Glomerular endothelial cell (primary cell): ENCODE data around the gene LYPD3. TPM values are rescaled to one million over a fixed set of nuclear protein-coding genes. Genes with fewer than 3 reads are reported as not detected.
"Not testable (repeated sequence)": the region's sequence is repeated elsewhere in the genome, so short reads cannot be mapped to it uniquely, and the experiment has no call there.

Experiments
- DNase-seq: peaks from one replicate; pipeline ENCODE4 v3.0.0-alpha.2; 2011; ENCODE audit warnings: low read depth, low spot score; ENCODE audit errors: extremely low read depth
- total RNA-seq: library from RNA; depleted of rRNA; stranded (reverse); fragments of >200 nt; gene quantifications from 2 replicates; pipeline ENCODE4 v1.2.3, GENCODE V29; 2015

The LYPD3 gene
- total RNA-seq, 1 donor from 2014 or later = not detected

GRCh38 chr19:43437284-43437683 lies 28.1 kb downstream of the LYPD3 start:
- not testable (repeated sequence) for DNase-seq

DNA sequence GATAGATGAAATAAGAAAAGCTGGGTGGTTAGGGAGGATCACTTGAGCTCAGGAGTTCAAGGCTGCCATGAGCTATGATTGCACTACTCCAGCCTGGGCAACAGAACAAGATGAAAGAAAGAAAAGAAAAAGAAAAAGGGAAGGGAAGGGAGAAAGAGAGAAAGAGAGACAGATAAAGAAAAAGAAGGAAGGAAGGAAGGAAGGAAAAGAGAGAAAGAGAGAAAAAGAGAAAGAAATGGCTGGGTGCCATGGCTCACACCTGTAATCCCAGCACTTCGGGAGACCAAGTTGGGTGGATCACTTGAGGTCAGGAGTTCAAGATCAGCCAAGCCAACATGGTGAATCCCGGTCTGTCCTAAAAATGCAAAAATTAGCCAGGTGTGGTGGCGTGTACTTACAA lies 29.6 kb downstream of the LYPD3 start:
- no peak for DNase-seq

- no peak for DNase-seq
Observed at GRCh38 chr19:43433689-43434088, 31.7 kb downstream of the LYPD3 start.

- no peak for DNase-seq
Observed at GRCh38 chr19:43433358-43433673, 32.1 kb downstream of the LYPD3 start.

- DNase-seq = no peak
Observed at GRCh38 chr19:43430976-43431375, 34.4 kb downstream of the LYPD3 start.

GRCh38 chr19:43430142-43430710 lies 35.2 kb downstream of the LYPD3 start:
- DNase-seq = no peak

- no peak for DNase-seq
Observed at GRCh38 chr19:43429395-43429794, 36.0 kb downstream of the LYPD3 start.

DNA sequence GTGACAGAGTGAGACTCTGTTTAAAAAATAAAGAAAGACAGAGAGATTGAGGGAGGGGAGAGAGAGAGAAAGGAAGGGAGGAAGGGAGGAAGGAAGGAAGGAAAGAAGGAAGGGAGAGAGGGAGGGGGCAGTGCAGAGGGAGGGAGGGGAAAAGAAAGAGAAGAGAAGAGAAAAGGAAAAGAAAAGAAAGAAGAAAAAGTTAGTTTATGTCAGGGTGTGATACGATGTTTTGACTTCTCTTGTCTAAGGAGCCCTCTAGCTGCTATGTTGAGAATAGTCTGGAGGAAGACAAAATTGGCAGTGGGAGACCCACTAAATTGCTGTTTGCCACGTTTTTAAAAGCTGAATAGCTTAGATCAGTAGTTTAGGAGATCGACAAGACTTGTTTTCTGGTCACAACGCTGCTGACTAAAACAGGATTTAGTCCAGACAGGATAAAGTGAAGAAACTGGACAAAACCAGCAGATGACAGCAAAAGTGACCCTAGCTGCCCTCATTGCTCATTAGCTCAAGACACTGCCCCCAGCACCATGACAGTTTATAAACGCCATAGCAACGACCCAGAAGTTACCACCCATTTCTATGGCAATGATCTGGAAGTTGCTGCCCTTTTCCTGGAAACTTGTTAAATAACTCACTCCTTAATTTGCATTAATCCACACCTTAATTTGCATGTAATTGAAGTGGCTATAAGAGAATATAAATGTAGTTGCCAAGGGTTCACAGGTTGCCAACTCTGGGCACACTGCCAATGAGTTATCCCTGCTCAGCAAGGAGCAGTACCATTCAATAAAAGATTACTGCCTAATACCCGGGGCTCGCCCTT lies 39.6 kb downstream of the LYPD3 start:
- no peak for DNase-seq

GRCh38 chr19:43423779-43424178 lies 41.6 kb downstream of the LYPD3 start:
- no peak for DNase-seq

DNA sequence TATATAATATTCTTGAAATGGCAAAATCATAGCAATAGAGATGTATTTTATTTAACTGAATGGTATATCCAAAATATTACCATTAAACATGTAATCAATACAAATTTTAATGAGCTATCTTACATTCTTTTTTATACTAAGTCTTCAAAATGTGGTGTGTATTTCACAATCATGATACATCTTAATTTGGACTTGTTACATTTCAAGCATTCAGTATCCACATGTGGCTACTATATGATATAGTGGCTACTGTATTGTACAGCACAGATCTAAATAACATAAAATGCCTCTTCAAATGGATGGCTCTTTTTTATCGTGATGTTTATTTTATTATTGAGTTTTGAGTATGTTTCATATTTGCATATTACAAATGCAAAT lies 42.7 kb downstream of the LYPD3 start:
- DNase-seq = no peak

DNA sequence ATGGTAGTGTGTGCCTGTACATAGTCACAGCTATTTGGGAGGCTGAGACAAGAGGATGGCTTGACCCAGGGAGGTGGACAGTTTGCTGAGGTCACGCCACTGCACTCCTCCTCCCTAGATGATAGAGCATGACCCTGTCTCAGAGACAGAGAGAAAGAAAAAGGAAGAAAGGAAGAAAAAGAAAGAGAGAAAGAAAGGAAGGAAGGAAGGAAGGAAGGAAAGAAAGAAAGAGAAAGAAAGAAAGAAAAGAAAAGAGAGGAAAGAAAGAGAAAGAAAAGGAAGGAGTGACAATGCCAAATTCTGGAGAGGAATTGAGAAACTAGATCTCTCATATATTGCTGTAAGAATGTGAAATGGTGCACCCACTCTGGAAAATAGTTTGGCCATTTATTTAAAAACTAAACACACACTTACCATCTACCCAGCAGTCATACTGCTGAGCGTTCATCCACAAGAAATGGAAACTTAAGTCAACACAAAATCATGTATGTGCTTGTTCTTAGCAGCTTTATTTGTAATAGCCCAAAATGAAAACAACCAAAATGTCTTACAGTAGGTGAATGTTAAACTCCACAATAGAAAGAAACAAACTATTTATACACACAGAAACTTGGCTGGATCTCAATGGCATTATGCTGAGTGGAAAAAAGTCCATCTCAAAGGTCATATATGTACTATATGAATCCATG lies 43.3 kb downstream of the LYPD3 start:
- DNase-seq = no peak

- DNase-seq = no peak
Observed at GRCh38 chr19:43420954-43421353, 44.5 kb downstream of the LYPD3 start.

GRCh38 chr19:43416951-43417623 lies 48.3 kb downstream of the LYPD3 start:
- DNase-seq = no peak

GRCh38 chr19:43414554-43414953 lies 50.9 kb downstream of the LYPD3 start, which contains the start of gene TEX101:
TSS of gene TEX101 (plus strand) at chr19:43414890. CDS start at chr19:43415920, 1,030 bp downstream.
- DNase-seq = no peak

DNA sequence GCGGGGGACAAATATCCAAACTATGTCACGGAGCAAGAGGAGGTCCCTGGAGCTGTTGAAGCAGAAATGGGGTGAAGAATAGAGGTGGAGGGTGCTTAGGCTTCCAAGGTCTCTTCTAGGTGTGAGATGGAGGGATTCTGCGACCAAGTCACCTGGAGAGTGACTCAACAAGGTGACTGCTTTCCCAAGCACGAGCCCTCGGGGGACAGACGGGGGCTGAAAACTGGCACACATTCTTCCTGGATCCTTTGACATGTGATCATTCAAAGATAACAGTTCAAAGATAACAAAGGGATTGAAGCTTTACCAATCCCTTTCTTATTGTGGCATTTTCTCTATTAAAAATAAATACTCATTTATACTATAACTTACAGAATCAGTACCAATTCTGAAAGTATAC lies 53.0 kb downstream of the LYPD3 start:
- no peak for DNase-seq

Other genes with a start within 250 kb of the LYPD3 start
- gene PSG9, start 196.1 kb downstream of the LYPD3 start, total RNA-seq = 0.12 TPM in 1 of 2 replicates, not detected in the other
- gene CD177, start 111.9 kb downstream of the LYPD3 start, total RNA-seq = 0.06 and 1.0 TPM in 2 replicates
- not detected in 2 replicates for gene TEX101, start 50.7 kb downstream of the LYPD3 start, total RNA-seq
- 8.2 and 9.6 TPM in 2 replicates for gene PHLDB3, start 39.1 kb upstream of the LYPD3 start, total RNA-seq
- gene ETHE1, start 61.6 kb upstream of the LYPD3 start, total RNA-seq = 44.6 and 76.0 TPM in 2 replicates
- not detected in 2 replicates for gene ZNF575, start 67.6 kb upstream of the LYPD3 start, total RNA-seq
- 28.5 and 34.3 TPM in 2 replicates for gene XRCC1, start 109.9 kb upstream of the LYPD3 start, total RNA-seq
- 2.5 TPM in 1 of 2 replicates, not detected in the other for gene PINLYP, start 110.2 kb upstream of the LYPD3 start, total RNA-seq
- gene IRGQ, start 130.5 kb upstream of the LYPD3 start, total RNA-seq = 38.3 and 58.3 TPM in 2 replicates
- gene ZNF576, start 131.0 kb upstream of the LYPD3 start, total RNA-seq = 8.6 and 11.2 TPM in 2 replicates
- gene SRRM5, start 146.5 kb upstream of the LYPD3 start, total RNA-seq = 0.29 TPM in 1 of 2 replicates, not detected in the other
- gene ZNF428, start 154.0 kb upstream of the LYPD3 start, total RNA-seq = 62.6 and 72.5 TPM in 2 replicates
- 5.7 and 8.3 TPM in 2 replicates for gene CADM4, start 174.2 kb upstream of the LYPD3 start, total RNA-seq
- gene PLAUR, start 204.6 kb upstream of the LYPD3 start, total RNA-seq = 99.7 and 140 TPM in 2 replicates